Mesenchymal stem cell (in vitro differentiated cells and primary cell): ENCODE measurements around the gene GULP1.

Experiments
- DNase-seq: peaks from one replicate; pipeline ENCODE4 v3.0.0-alpha.2; 2013
- H2AFZ ChIP-seq: one replicate; pipeline ENCODE4 v1.6.1; 2013; ENCODE audit warnings: low read depth, mild to moderate bottlenecking, control low read depth, inconsistent platforms, low read length, moderate library complexity
- H2AK5ac ChIP-seq: 2 replicates; pipeline ENCODE4 v1.6.1; 2013; ENCODE audit warnings: low read length, moderate library complexity, mild to moderate bottlenecking, inconsistent platforms; ENCODE audit not compliant: severe bottlenecking
- H2BK120ac ChIP-seq: one replicate; pipeline ENCODE4 v1.6.1; 2013; ENCODE audit warnings: low read depth, mild to moderate bottlenecking, inconsistent platforms, low read length, moderate library complexity
- H2BK12ac ChIP-seq, 2 experiments: one replicate each; pipeline ENCODE4 v1.6.1; 2013; ENCODE audit warnings: inconsistent platforms in 2 of 2, low read length in 2 of 2, mild to moderate bottlenecking in 2 of 2, moderate library complexity in 2 of 2, control low read depth in 1 of 2
- H2BK15ac ChIP-seq: one replicate; pipeline ENCODE4 v1.6.1; 2013; ENCODE audit warnings: mild to moderate bottlenecking, low read depth, inconsistent platforms; ENCODE audit not compliant: poor library complexity, severe bottlenecking
- H2BK5ac ChIP-seq: 2 replicates; pipeline ENCODE4 v1.6.1; 2013; ENCODE audit warnings: low read depth, mild to moderate bottlenecking, low read length, control low read depth, inconsistent platforms; ENCODE audit not compliant: poor library complexity, severe bottlenecking
- H3K14ac ChIP-seq, 2 experiments: one replicate each; pipeline ENCODE4 v1.6.1; 2013; ENCODE audit warnings: inconsistent platforms in 2 of 2, low read length in 2 of 2, control low read depth in 1 of 2, mild to moderate bottlenecking in 1 of 2, moderate library complexity in 1 of 2
- H3K18ac ChIP-seq, 2 experiments: one replicate each; pipeline ENCODE4 v1.6.1; 2013; ENCODE audit warnings: inconsistent platforms in 2 of 2, low read length in 2 of 2, control low read depth in 1 of 2, low read depth in 1 of 2, mild to moderate bottlenecking in 1 of 2
- H3K23ac ChIP-seq, 2 experiments: one replicate each; pipeline ENCODE4 v1.6.1; 2013; ENCODE audit warnings: inconsistent platforms in 2 of 2, low read length in 2 of 2, mild to moderate bottlenecking in 2 of 2, moderate library complexity in 2 of 2, control low read depth in 1 of 2
- H3K27ac ChIP-seq: 2 replicates; pipeline ENCODE4 v1.5.1; 2013; ENCODE audit warnings: mild to moderate bottlenecking, moderate library complexity, low read length, control low read depth, inconsistent platforms; ENCODE audit not compliant: poor library complexity, severe bottlenecking
- H3K27me3 ChIP-seq, 2 experiments: 2 replicates each; pipeline versions ENCODE4 v1.6.1 to v1.7.0; 2013; ENCODE audit warnings: low read length in 2 of 2, mild to moderate bottlenecking in 2 of 2, moderate library complexity in 2 of 2, control low read depth in 1 of 2, inconsistent platforms in 1 of 2; ENCODE audit not compliant: control insufficient read depth in 1 of 2, insufficient read depth in 1 of 2
- H3K36me3 ChIP-seq, 2 experiments: 2 replicates each; pipeline versions ENCODE4 v1.6.1 to v1.7.0; 2013; ENCODE audit warnings: low read length in 2 of 2, control low read depth in 1 of 2, inconsistent platforms in 1 of 2, low read depth in 1 of 2, mild to moderate bottlenecking in 1 of 2; ENCODE audit not compliant: insufficient read depth in 2 of 2, control insufficient read depth in 1 of 2
- H3K4ac ChIP-seq, 2 experiments: one replicate each; pipeline ENCODE4 v1.6.1; 2013; ENCODE audit warnings: inconsistent platforms in 2 of 2, low read length in 2 of 2, mild to moderate bottlenecking in 2 of 2, moderate library complexity in 2 of 2, control low read depth in 1 of 2, low read depth in 1 of 2
- H3K4me1 ChIP-seq: 2 replicates; pipeline ENCODE4 v1.6.1; 2013; ENCODE audit warnings: low read depth, low read length, control low read depth; ENCODE audit not compliant: control insufficient read depth, insufficient read depth
- H3K4me2 ChIP-seq: 2 replicates; pipeline ENCODE4 v1.6.1; 2013; ENCODE audit warnings: low read length, mild to moderate bottlenecking, inconsistent platforms; ENCODE audit not compliant: poor library complexity, severe bottlenecking
- H3K4me3 ChIP-seq, 2 experiments: 2 replicates each; pipeline versions ENCODE4 v1.5.1 to v1.7.0; 2013; ENCODE audit warnings: low read length in 2 of 2, mild to moderate bottlenecking in 2 of 2, control low read depth in 1 of 2, low read depth in 1 of 2; ENCODE audit not compliant: insufficient read depth in 1 of 2
- H3K79me1 ChIP-seq: replicated peaks from 2 replicates; pipeline ENCODE4 v1.6.1; 2013; ENCODE audit warnings: mild to moderate bottlenecking, control low read depth, low read length, inconsistent platforms; ENCODE audit not compliant: poor library complexity, severe bottlenecking
- H3K9ac ChIP-seq: 2 replicates; pipeline ENCODE4 v1.7.0; 2013; ENCODE audit warnings: mild to moderate bottlenecking, low read length, moderate library complexity
- H3K9me3 ChIP-seq: 2 replicates; pipeline ENCODE4 v1.7.0; 2013; ENCODE audit warnings: mild to moderate bottlenecking, low read length; ENCODE audit not compliant: control insufficient read depth
- H4K8ac ChIP-seq: one replicate; pipeline ENCODE4 v1.6.1; 2013; ENCODE audit warnings: inconsistent platforms, mild to moderate bottlenecking, low read length, moderate library complexity
- H4K91ac ChIP-seq: one replicate; pipeline ENCODE4 v1.6.1; 2013; ENCODE audit warnings: mild to moderate bottlenecking, low read length, inconsistent platforms
- WGBS: methylation state at CpG from one replicate; pipeline ENCODE4 v1.1.7; 2013; ENCODE audit warnings: mixed read lengths; 5-methylcytosine and 5-hydroxymethylcytosine counted together

The GULP1 gene

DNA sequence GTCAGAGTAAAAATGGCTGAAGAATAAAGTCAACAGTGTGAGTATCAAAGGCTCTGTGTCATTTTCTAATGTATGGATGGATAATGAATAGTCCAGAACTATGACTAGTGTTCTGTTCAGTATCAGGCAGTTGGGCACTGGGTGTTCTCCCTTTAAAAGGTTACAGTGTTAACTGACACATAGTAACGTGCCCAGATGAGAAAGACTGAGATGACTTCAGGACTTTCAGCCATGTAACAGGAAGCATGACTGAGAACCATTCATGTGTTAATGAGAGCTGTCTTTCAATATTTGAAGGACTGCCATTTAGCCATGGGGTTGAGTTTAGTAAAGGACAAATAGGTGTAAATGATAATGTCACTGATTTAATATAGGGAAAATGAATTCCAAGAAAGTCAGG, 187.1 kb downstream of the GULP1 start:
- H2BK5ac ChIP-seq = no peak overlapping the region
- H2AFZ ChIP-seq = no peak overlapping the region
- WGBS = 50% methylated on average over 1 of the region's 1 CpG
- H3K4me1 ChIP-seq = peaks cover 1% of the 10 kb centered on the region
- no peak overlapping the region for H4K91ac ChIP-seq
- H3K4me3 ChIP-seq = no peak overlapping the region
- H4K8ac ChIP-seq = no peak overlapping the region
- no peak overlapping the region for H3K14ac ChIP-seq
- H2AK5ac ChIP-seq = no peak overlapping the region
- no peaks in the 10 kb centered on the region for H3K9me3 ChIP-seq
- peaks cover 7% of the 10 kb centered on the region for H3K79me1 ChIP-seq
- H2BK12ac ChIP-seq = no peak overlapping the region
- H3K4ac ChIP-seq = no peak overlapping the region
- H3K18ac ChIP-seq = no peak overlapping the region
- H3K36me3 ChIP-seq = no peaks in the 10 kb centered on the region
- no peaks in the 10 kb centered on the region for H3K27me3 ChIP-seq
- no peak overlapping the region for H2BK15ac ChIP-seq
- no peak overlapping the region for H3K27ac ChIP-seq
- no peak for DNase-seq
- no peak overlapping the region for H3K9ac ChIP-seq
- H2BK120ac ChIP-seq = no peak overlapping the region
- H3K4me2 ChIP-seq = no peak overlapping the region
- H3K23ac ChIP-seq = no peak overlapping the region

DNA sequence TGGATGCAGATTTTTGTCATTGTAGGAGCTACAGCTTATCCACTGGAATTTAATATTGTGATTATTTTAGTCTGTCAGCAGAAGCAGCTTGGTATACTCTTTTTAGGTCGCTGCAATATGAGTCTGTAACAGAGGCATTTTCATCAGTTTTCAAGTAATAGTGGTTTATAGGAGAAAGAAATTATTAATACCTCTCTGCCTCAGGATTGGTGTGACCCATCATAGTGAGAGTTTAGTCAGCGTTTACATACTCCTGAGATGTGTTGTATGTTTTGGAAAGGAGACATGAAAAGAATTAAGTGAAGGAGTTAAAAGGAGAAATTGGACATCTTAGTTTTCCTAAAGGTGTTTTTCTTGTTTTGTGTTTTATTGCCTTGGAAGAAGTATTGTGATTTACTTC, 189.8 kb downstream of the GULP1 start:
- no peak overlapping the region for H3K18ac ChIP-seq
- H3K27ac ChIP-seq = no peak overlapping the region
- H3K4ac ChIP-seq = no peak overlapping the region
- no peak overlapping the region for H3K4me3 ChIP-seq
- no peaks in the 10 kb centered on the region for H3K9me3 ChIP-seq
- H3K9ac ChIP-seq = no peak overlapping the region
- DNase-seq = no peak
- H2BK15ac ChIP-seq = no peak overlapping the region
- no peaks in the 10 kb centered on the region for H3K4me1 ChIP-seq
- no peaks in the 10 kb centered on the region for H3K27me3 ChIP-seq
- no peak overlapping the region for H2BK5ac ChIP-seq
- no peak overlapping the region for H4K91ac ChIP-seq
- H4K8ac ChIP-seq = no peak overlapping the region
- H2BK120ac ChIP-seq = no peak overlapping the region
- no peak overlapping the region for H2AFZ ChIP-seq
- 94% methylated on average over 2 of the region's 2 CpGs for WGBS
- H3K79me1 ChIP-seq = peaks cover 2% of the 10 kb centered on the region
- H3K4me2 ChIP-seq = no peak overlapping the region
- no peak overlapping the region for H3K14ac ChIP-seq
- no peak overlapping the region for H2BK12ac ChIP-seq
- no peak overlapping the region for H3K23ac ChIP-seq
- H3K36me3 ChIP-seq = no peaks in the 10 kb centered on the region
- no peak overlapping the region for H2AK5ac ChIP-seq

DNA sequence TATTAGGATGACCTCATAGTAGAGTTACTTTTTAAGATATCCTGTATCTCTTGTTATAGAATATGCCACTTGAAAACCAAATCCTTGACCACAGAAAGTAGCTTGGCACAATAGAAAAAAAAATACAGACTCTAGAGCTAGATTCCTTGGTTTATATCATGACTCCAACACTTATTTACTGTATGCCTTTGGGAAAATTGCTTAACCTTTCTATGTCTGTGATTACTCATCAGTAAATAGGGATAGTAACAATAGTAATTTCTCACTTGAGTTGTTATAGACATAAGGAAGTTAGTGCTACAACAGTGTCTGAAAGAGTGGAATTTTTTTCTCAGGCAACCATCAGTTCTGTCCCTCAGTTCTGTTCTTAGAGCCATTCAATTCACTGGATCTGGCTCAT, 193.8 kb downstream of the GULP1 start:
- Histone ChIP-seq H3K4me2 (no peak overlapping the region), H3K27me3 (no peaks in the 10 kb centered on the region), H2AFZ (no peak overlapping the region), H3K4me3 (no peak overlapping the region), H2AK5ac (no peak overlapping the region), H3K4ac (no peak overlapping the region), H4K8ac (no peak overlapping the region), H3K9ac (no peak overlapping the region), H2BK120ac (no peak overlapping the region), H2BK15ac (no peak overlapping the region), H3K18ac (no peak overlapping the region), H3K36me3 (no peaks in the 10 kb centered on the region), H3K79me1 (peaks cover 4% of the 10 kb centered on the region), H3K27ac (no peak overlapping the region), H3K4me1 (no peaks in the 10 kb centered on the region), H2BK12ac (no peak overlapping the region), H3K23ac (no peak overlapping the region), H2BK5ac (no peak overlapping the region), H4K91ac (no peak overlapping the region), H3K14ac (no peak overlapping the region), H3K9me3 (no peaks in the 10 kb centered on the region)
- DNase-seq = peak; percentile 55

DNA sequence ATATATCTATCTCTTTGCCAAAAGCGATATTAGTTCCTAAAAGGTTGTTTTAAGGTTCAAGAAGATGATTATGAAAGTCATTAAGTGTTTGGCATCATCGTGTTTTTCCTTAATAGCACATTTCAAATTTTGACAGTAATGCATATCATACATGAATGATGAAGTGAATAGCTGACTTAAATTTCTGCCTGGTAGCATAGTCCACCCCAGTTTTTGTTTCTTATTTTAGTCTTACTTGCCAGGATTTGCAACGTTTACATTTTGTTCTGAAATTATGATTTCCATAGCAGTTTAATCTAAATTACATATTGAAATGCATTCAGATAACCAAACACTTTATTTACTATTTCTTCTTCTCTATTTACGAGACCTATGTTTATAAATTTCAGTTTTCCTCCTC, 201.1 kb downstream of the GULP1 start:
- H3K4me1 ChIP-seq = no peaks in the 10 kb centered on the region
- no peak overlapping the region for H3K9ac ChIP-seq
- no peak overlapping the region for H2BK5ac ChIP-seq
- no peak overlapping the region for H3K18ac ChIP-seq
- H3K27ac ChIP-seq = no peak overlapping the region
- no peak for DNase-seq
- H2BK12ac ChIP-seq = no peak overlapping the region
- H3K4ac ChIP-seq = no peak overlapping the region
- no peak overlapping the region for H3K23ac ChIP-seq
- no peaks in the 10 kb centered on the region for H3K27me3 ChIP-seq
- H3K36me3 ChIP-seq = no peaks in the 10 kb centered on the region
- H3K9me3 ChIP-seq = no peaks in the 10 kb centered on the region
- no peak overlapping the region for H2AK5ac ChIP-seq
- H4K91ac ChIP-seq = no peak overlapping the region
- H3K4me3 ChIP-seq = no peak overlapping the region
- H2BK15ac ChIP-seq = no peak overlapping the region
- no peak overlapping the region for H3K4me2 ChIP-seq
- no peak overlapping the region for H2BK120ac ChIP-seq
- H3K14ac ChIP-seq = no peak overlapping the region
- no peak overlapping the region for H4K8ac ChIP-seq
- 100% methylated on average over 1 of the region's 4 CpGs for WGBS
- H3K79me1 ChIP-seq = peaks cover 11% of the 10 kb centered on the region
- no peak overlapping the region for H2AFZ ChIP-seq
